ENCODE data around the gene NEK8.

DNA sequence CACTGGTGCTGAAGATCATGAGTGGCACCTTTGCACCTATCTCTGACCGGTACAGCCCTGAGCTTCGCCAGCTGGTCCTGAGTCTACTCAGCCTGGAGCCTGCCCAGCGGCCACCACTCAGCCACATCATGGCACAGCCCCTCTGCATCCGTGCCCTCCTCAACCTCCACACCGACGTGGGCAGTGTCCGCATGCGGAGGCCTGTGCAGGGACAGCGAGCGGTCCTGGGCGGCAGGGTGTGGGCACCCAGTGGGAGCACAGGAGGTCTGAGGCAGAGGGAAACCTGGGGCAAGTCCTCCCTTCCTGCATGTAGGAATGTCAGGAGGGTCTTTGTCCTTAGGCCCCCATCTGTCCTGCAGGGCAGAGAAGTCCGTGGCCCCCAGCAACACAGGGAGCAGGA is 8.7 kb downstream of the NEK8 start:
- no peak for TF ChIP-seq CTCF (IDR thresholded peaks at IDR 0.05)
- no peak for TF ChIP-seq POLR2A (IDR thresholded peaks at IDR 0.05)
- no peak for TF ChIP-seq POLR2AphosphoS5 (IDR thresholded peaks at IDR 0.05)
